ENCODE data around the gene TREML4. TPM values are rescaled to one million over a fixed set of nuclear protein-coding genes. Genes with fewer than 3 reads are reported as not detected.

TREML4 gene
- polyA plus RNA-seq, 4 donors, result not detected

GRCh38 chr6:41280381-41281057, 52.4 kb downstream of the TREML4 start:
- DNase-seq (ENCODE audit: low read depth in 4 of 4, low spot score in 3 of 4), result no peak

- DNase-seq (ENCODE audit: low read depth in 4 of 4, low spot score in 3 of 4), result no peak
Observed at GRCh38 chr6:41283600-41283999, 55.5 kb downstream of the TREML4 start.

GRCh38 chr6:41284726-41285125, 56.6 kb downstream of the TREML4 start:
- peak in 1 of 4 donors; percentile 35 for DNase-seq (ENCODE audit: low read depth in 4 of 4, low spot score in 3 of 4)

- DNase-seq (ENCODE audit: low read depth in 4 of 4, low spot score in 3 of 4), result no peak
Observed at GRCh38 chr6:41286544-41287346, 58.6 kb downstream of the TREML4 start, which contains the start of gene TREM1. Gene TREM1, minus strand, starts transcription at chr6:41286682. Its CDS starts 27 bp downstream, at chr6:41286655.

GRCh38 chr6:41288030-41288753, 60.0 kb downstream of the TREML4 start:
- DNase-seq (ENCODE audit: low read depth in 4 of 4, low spot score in 3 of 4), result no peak

Other genes with a start within 250 kb of the TREML4 start
- gene UNC5CL, start 189.1 kb upstream of the TREML4 start, polyA plus RNA-seq (ENCODE audit: insufficient read length in 4 of 4), result 1 to 10 TPM; 1.1 to 8.5 (median 6.1) TPM
- gene TSPO2, start 185.9 kb upstream of the TREML4 start, polyA plus RNA-seq (ENCODE audit: insufficient read length in 4 of 4), result 1 to 10 TPM in 1 of 4 donors, under 1 TPM in 3; 0.39 to 2.1 (median 0.50) TPM
- gene APOBEC2, start 175.1 kb upstream of the TREML4 start, polyA plus RNA-seq (ENCODE audit: insufficient read length in 4 of 4), result under 1 TPM in 3 of 4 donors, not detected in 1; 0.32 to 0.73 (median 0.34) TPM
- 10 to 100 TPM; 26.4 to 68.5 (median 59.1) TPM for gene OARD1, start 156.0 kb upstream of the TREML4 start, polyA plus RNA-seq (ENCODE audit: insufficient read length in 4 of 4)
- gene NFYA, start 155.4 kb upstream of the TREML4 start, polyA plus RNA-seq (ENCODE audit: insufficient read length in 4 of 4), result 10 to 100 TPM; 44.9 to 53.8 (median 50.0) TPM
- gene TREML1, start 74.0 kb upstream of the TREML4 start, polyA plus RNA-seq (ENCODE audit: insufficient read length in 4 of 4), result 1 to 10 TPM in 2 of 4 donors, under 1 TPM in 2; 0.22 to 1.7 (median 0.70) TPM
- 1 to 10 TPM in 1 of 4 donors, under 1 TPM in 3; 0.26 to 1.4 (median 0.42) TPM for gene TREM2, start 65.2 kb upstream of the TREML4 start, polyA plus RNA-seq (ENCODE audit: insufficient read length in 4 of 4)
- gene TREML2, start 27.2 kb upstream of the TREML4 start, polyA plus RNA-seq (ENCODE audit: insufficient read length in 4 of 4), result under 1 TPM in 3 of 4 donors, not detected in 1; 0.12 to 0.41 (median 0.14) TPM
- 1 to 10 TPM in 1 of 4 donors, under 1 TPM in 2, not detected in 1; 0.29 to 1.3 (median 0.34) TPM for gene TREM1, start 58.3 kb downstream of the TREML4 start, polyA plus RNA-seq (ENCODE audit: insufficient read length in 4 of 4)
- not detected for gene NCR2, start 107.3 kb downstream of the TREML4 start, polyA plus RNA-seq (ENCODE audit: insufficient read length in 4 of 4)